ENCODE results near the gene ZFP36L2. TPM values are rescaled to one million over a fixed set of nuclear protein-coding genes. Genes with fewer than 3 reads are reported as not detected.

The ZFP36L2 gene
- total and polyA plus RNA-seq, 9 of the 15 experiments (the other 6 are each of a cell fraction or from before 2014, with no cell fraction given), result 4.1 to 60.6 (median 20.3) TPM

GRCh38 chr2:43210467-43211303, 15.7 kb downstream of the ZFP36L2 start (continued):
- TF ChIP-seq ZNF445 (CRISPR knock-in tag; IDR thresholded peaks at IDR 0.05; ENCODE audit: low read depth), result no peak
- TF ChIP-seq NELFE (IDR thresholded peaks at IDR 0.05; ENCODE audit: insufficient read depth, insufficient read length), result no peak
- TF ChIP-seq DEAF1 (CRISPR knock-in tag; IDR thresholded peaks at IDR 0.05), result no peak
- TF ChIP-seq ZNF707 (CRISPR knock-in tag; conservative IDR thresholded peaks at IDR 0.05), result no peak
- peak; percentile 54 for TF ChIP-seq EP400 (IDR thresholded peaks at IDR 0.05)
- no peak for TF ChIP-seq MEF2A (IDR thresholded peaks at IDR 0.05; ENCODE audit: control insufficient read depth, low read depth, low read length)
- TF ChIP-seq GTF2F1 (IDR thresholded peaks at IDR 0.05; ENCODE audit: low read depth, low read length), result no peak
- TF ChIP-seq FOXO4 (CRISPR knock-in tag; IDR thresholded peaks at IDR 0.05), result no peak
- TF ChIP-seq YY1 (IDR thresholded peaks at IDR 0.05; ENCODE audit: borderline replicate concordance in 1 of 3, control insufficient read depth in 1 of 3, extremely low read depth in 1 of 3, insufficient read depth in 3 of 3, insufficient read length in 1 of 3, insufficient replicate concordance in 2 of 3, low read depth in 1 of 3, low read length in 2 of 3), result peak in 1 of 3 experiments; percentile 13
- no peak for TF ChIP-seq MAFK (IDR thresholded peaks at IDR 0.05; ENCODE audit: low read length)
- no peak for TF ChIP-seq PTTG1 (tag; IDR thresholded peaks at IDR 0.05; ENCODE audit: low read depth)
- no peak for TF ChIP-seq AFF4 (CRISPR knock-in tag; IDR thresholded peaks at IDR 0.05)
- TF ChIP-seq ZNF140 (CRISPR knock-in tag; IDR thresholded peaks at IDR 0.05), result no peak
- no peak for TF ChIP-seq GTF3C2 (IDR thresholded peaks at IDR 0.05; ENCODE audit: borderline replicate concordance, extremely low read depth, insufficient read length)
- 0 out of 2 replicates have a peak, but pooled peaks have one; percentile 32 for TF ChIP-seq ZBTB1 (CRISPR knock-in tag; IDR thresholded peaks at IDR 0.05; ENCODE audit: borderline replicate concordance, low read depth)

Measured in K562 (cell line).